Stomach smooth muscle (tissue), 2 donors: ENCODE measurements around the gene SPCS1.
"Not testable (repeated sequence)": the region's sequence is repeated elsewhere in the genome, so short reads cannot be mapped to it uniquely, and the experiment has no call there.

ENCODE experiments used
- H3K27ac ChIP-seq: one replicate; pipeline ENCODE4 v1.7.0; 2013; ENCODE audit warnings: mild to moderate bottlenecking, low read length, inconsistent platforms
- H3K27me3 ChIP-seq, 2 donors: one replicate each; pipeline ENCODE4 v1.7.0; 2013; ENCODE audit warnings: low read length in 2 of 2; ENCODE audit not compliant: insufficient read depth in 2 of 2, control insufficient read depth in 1 of 2
- H3K36me3 ChIP-seq, 2 donors: one replicate each; pipeline ENCODE4 v1.7.0; 2013; ENCODE audit warnings: low read length in 2 of 2; ENCODE audit not compliant: control insufficient read depth in 2 of 2, insufficient read depth in 2 of 2
- H3K4me1 ChIP-seq: one replicate; pipeline ENCODE4 v1.7.0; 2013; ENCODE audit warnings: low read length; ENCODE audit not compliant: control insufficient read depth, insufficient read depth
- H3K4me3 ChIP-seq, 2 donors: one replicate each; pipeline ENCODE4 v1.7.0; 2013; ENCODE audit warnings: low read length in 2 of 2
- H3K9ac ChIP-seq, 2 donors: one replicate each; pipeline ENCODE4 v1.7.0; 2013; ENCODE audit warnings: low read length in 2 of 2, mild to moderate bottlenecking in 1 of 2
- H3K9me3 ChIP-seq, 2 donors: one replicate each; pipeline ENCODE4 v1.7.0; 2013; ENCODE audit warnings: low read length in 2 of 2; ENCODE audit not compliant: control insufficient read depth in 2 of 2
- donor health status: healthy.
- donor health status: Pancreatic carcinoma.

SPCS1 gene

DNA sequence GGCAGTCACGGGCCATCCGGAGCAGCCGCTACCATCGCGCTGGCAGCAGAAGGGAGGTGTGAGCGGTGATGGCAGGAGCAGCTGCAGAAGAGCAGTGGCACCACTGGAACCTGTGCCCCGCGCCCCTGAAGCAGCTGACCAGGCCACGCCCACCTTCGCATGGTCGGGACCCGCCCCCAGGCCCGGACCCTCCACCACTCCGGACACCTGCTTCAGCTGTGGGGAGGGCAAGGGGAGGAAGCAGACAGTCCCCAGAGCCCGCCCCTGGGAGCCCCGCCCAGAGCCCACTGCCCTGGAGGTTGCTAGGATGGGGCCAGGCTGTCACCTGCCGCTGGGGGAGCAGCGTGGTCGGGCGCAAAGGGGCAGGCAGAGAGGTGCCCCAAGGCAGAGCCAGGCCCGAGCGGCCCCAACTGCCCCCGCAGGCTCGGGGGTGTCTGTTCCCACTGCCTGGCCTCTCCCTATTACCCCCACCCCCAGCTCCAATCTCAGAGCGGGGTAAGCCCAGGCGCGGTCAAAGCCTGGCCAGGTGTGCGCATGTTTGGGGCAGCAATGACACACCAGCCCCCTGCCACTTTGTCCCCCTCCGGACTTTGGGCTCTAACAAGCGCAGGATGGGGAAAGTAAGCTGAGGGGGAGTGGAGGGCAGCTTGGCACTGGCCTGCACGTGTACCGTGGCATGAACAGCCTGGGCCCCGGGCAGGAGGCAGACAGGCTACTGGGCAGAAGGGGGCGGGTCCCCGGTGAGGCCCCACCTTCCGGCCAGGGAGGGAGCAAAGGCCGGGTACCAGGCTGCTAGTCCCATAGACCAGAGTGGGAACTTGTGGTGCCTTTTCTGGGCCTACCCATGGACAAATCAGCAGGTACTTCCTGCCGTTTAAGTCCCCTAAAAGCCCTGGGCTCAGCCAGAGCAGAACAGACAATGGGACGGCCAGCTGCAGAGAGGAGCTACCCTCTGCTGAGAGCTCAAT is 8.7 kb downstream of the SPCS1 start:
- Histone ChIP-seq H3K4me3 (no peak overlapping the region), H3K27ac (no peak overlapping the region), H3K36me3 (peaks cover 0 to 11% of the 10 kb centered on the region in 2 donors), H3K27me3 (no peaks in the 10 kb centered on the region), H3K4me1 (no peaks in the 10 kb centered on the region), H3K9ac (no peak overlapping the region), H3K9me3 (no peaks in the 10 kb centered on the region)

DNA sequence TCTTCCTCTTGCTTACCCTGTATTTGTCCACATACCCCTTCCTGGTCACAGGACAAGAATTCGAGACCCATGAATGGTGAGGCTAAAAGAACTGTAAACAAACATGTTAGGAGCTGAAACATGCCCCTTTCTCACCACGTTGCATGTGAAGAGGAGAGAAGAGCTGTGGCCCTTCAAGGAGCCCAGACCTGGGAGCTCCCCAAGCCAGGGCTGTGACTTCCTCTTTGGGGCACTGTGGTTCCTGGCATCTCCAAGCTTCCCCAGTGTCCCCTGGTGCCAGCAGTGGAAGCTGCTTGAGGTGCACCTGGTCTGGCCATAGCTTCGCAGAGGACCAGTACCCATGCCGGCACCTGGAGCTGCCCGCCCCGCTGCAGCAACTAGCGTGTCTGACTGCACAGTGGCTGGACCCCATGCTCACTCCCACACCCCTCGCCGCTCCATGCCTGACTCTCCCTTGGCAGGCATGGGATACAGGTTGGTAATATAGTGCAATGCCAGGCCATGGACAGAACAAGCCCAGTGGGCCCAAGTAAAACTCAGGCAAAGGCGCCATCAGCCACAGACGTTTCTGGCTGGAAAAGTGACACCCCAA is 9.9 kb downstream of the SPCS1 start:
- Histone ChIP-seq H3K36me3 (peaks cover 0 to 9% of the 10 kb centered on the region in 2 donors), H3K27ac (no peak overlapping the region), H3K9ac (no peak overlapping the region), H3K4me1 (no peaks in the 10 kb centered on the region), H3K9me3 (no peaks in the 10 kb centered on the region), H3K27me3 (no peaks in the 10 kb centered on the region), H3K4me3 (no peak overlapping the region)

DNA sequence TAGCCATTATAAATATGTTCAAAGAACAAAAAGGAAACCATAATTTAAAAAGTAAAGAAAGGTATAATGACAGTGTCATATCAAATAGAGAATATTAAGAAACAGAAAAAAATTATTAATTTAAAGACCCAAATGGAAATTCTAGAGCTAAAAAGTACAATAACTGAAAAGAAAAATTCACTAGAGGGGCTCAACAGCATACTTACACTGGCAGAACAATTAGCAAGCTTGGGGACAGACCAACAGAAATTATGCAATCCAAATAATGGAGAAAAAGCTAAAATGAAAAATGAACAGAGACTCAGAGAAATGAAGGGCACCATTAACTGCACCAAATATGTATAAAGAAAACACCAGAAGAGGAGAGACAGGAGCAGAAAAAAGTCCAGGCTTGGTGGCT is 13.7 kb downstream of the SPCS1 start:
- Histone ChIP-seq H3K9ac (no peak overlapping the region), H3K27ac (no peak overlapping the region), H3K9me3 (no peaks in the 10 kb centered on the region)

DNA sequence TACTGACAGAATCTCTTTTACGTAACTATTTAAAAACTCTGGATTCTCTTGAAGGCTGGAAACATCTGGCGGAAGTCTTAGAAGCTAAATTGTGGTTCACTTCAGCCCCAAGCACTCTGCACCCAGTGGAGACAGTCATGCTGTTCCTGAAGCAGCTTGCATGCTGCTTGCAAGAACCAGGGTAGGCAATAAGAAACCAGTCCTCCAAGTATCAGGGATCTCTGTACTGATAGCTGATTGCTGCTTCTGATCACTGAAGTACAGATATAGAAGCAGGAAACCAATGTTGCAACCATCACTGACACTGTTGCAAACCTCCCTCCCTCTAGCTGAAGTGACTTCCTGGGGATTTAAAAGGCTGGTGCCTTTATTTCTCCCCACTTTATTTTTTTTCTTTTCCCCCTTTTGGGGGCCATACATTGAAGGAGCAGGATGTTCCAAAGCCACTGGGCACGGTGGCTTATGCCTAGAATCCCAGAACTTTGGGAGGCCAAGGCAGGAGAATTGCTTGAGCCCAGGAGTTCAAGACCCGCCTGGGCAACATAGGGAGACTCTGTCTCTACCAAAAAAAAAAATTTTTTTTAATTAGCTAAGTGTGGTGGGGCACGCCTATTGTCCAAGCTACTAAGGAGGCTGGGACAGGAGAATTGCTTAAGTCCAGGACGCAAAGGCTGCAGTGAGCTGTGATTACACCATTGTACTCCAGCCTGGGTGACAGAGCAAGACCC is 15.3 kb downstream of the SPCS1 start:
- H3K27ac ChIP-seq = no peak overlapping the region
- no peaks in the 10 kb centered on the region for H3K4me1 ChIP-seq
- no peaks in the 10 kb centered on the region for H3K27me3 ChIP-seq
- no peaks in the 10 kb centered on the region for H3K9me3 ChIP-seq
- H3K9ac ChIP-seq = no peak overlapping the region
- no peak overlapping the region for H3K4me3 ChIP-seq
- H3K36me3 ChIP-seq = peaks cover 0 to 5% of the 10 kb centered on the region in 2 donors

More for the DNA sequence above, 13.7 kb downstream of the SPCS1 start:
- Histone ChIP-seq H3K36me3 (peaks cover 0 to 5% of the 10 kb centered on the region in 2 donors), H3K4me3 (no peak overlapping the region), H3K4me1 (no peaks in the 10 kb centered on the region), H3K27me3 (no peaks in the 10 kb centered on the region)

DNA sequence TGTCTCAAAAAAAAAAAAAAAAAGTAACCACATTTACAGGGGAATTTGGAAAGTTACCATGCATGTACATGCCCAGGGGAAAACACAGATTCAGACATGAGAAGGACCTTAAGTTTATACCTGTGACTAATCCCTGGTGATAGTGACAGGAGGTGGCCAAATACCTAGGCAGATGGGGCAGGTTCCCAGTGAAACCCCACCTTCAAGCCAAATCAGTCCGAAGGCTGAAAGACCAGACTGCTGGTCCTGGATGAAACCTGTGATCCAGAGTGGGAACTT is 15.8 kb downstream of the SPCS1 start:
- H3K36me3 ChIP-seq = peaks cover 0 to 5% of the 10 kb centered on the region in 2 donors
- no peak overlapping the region for H3K4me3 ChIP-seq
- H3K4me1 ChIP-seq = no peaks in the 10 kb centered on the region
- no peaks in the 10 kb centered on the region for H3K27me3 ChIP-seq
- no peak overlapping the region for H3K27ac ChIP-seq
- no peak overlapping the region for H3K9ac ChIP-seq
- no peaks in the 10 kb centered on the region for H3K9me3 ChIP-seq

DNA sequence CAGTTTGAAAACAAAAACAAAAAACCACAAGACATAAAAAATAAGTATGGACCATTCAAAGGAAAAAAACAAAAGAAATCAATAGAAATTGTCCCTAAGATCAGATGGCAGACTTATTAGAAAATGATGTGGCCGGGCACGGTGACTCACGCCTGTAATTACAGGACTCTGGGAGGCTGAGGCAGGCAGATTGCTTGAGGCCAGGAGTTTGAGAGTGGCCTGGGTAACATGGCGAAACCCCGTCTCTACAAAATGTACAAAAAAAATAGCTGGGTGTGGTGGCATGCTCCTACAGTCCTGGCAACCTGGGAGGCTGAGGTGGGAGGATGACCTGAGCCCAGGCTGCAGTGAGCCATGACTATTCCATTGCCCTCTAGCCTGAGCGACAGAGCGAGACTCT is 16.6 kb downstream of the SPCS1 start:
- Histone ChIP-seq H3K9me3 (no peaks in the 10 kb centered on the region), H3K36me3 (peaks cover 0 to 5% of the 10 kb centered on the region in 2 donors), H3K4me1 (no peaks in the 10 kb centered on the region), H3K9ac (no peak overlapping the region), H3K27ac (no peak overlapping the region), H3K4me3 (no peak overlapping the region), H3K27me3 (no peaks in the 10 kb centered on the region)

DNA sequence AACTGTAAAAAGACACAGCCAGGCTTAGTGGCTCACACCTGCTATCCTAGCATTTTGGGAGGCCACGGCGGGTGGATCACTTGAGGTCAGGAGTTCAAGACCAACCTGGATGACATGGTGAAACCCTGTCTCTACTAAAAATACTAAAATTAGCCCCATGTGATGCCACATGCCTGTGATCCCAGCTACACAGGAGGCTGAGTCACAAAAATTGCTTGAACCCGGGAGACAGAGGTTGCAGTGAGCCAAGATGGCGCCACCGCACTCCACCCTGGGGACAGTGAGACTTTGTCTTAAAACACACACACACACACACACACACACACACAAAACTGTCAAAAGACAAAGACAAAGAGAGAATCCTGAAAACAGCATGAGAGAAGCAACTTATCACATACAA is 18.0 kb downstream of the SPCS1 start:
- Histone ChIP-seq H3K4me3 (no peak overlapping the region), H3K36me3 (peaks cover 0 to 3% of the 10 kb centered on the region in 2 donors), H3K9me3 (no peaks in the 10 kb centered on the region), H3K27me3 (no peaks in the 10 kb centered on the region), H3K27ac (no peak overlapping the region), H3K4me1 (no peaks in the 10 kb centered on the region), H3K9ac (no peak overlapping the region)

DNA sequence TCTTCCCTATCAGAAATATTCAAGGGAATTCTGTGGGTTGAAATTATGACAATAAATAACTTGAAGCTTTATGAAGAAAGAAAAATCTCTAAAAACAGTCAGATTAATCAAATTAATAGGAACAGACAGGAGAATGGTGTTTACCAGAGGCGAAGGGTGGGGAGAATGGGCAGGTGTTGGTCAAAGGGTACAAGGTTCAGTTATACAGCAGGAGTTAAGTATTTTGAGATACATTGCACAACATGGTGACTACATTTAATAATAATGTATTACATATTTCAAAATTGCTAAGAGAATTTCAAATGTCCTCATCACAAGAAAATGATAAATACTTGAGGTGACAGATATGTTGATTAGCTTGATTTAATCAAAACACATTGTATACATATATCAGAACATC is 18.6 kb downstream of the SPCS1 start:
- H3K36me3 ChIP-seq = no peaks in the 10 kb centered on the region
- no peaks in the 10 kb centered on the region for H3K27me3 ChIP-seq
- H3K27ac ChIP-seq = no peak overlapping the region
- no peak overlapping the region for H3K4me3 ChIP-seq
- H3K4me1 ChIP-seq = no peaks in the 10 kb centered on the region
- H3K9me3 ChIP-seq = no peaks in the 10 kb centered on the region
- H3K9ac ChIP-seq = no peak overlapping the region

DNA sequence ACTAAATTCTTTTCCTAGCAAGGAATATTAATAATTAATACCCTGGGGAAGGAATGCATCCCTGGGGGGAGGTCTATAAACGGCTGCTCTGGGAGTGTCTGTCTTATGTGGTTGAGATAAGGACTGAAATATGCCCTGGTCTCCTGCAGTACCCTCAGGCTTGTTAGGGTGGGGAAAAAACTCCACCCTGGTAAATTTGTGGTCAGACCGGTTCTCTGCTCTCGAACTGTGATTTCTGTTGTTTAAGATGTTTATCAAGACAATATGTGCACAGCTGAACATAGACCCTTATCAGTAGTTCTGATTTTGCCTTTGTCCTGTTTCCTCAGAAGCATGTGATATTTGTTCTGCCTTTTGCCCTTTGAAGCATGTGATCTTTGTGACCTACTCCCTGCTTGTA is 22.8 kb downstream of the SPCS1 start:
- H3K9me3 ChIP-seq, H3K4me1 ChIP-seq, H3K9ac ChIP-seq, H3K4me3 ChIP-seq, H3K27ac ChIP-seq, H3K27me3 ChIP-seq: not testable (repeated sequence)
- H3K36me3 ChIP-seq = peaks cover 6 to 17% of the 10 kb centered on the region in 2 donors

DNA sequence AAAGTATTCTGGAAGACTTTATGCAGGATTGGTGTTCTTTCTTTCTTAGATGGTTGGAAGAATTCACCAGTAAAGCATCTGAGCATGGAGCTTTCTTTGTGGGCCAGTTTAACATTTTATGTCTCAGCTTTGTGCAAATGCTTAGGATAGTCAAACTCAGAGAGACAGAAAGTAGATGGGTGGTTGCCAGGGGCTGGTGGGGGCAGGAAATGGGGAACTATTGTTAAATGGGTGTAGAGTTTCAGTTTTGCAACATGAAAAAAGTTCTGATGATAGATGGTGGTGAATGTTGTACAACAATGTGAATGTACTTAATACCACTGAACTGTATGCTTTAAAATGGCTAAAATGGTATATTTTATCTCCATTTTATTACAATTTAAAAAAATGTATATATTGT is 24.8 kb downstream of the SPCS1 start:
- H3K4me3 ChIP-seq = no peak overlapping the region
- H3K9me3 ChIP-seq = no peaks in the 10 kb centered on the region
- H3K9ac ChIP-seq = no peak overlapping the region
- H3K27me3 ChIP-seq = no peaks in the 10 kb centered on the region
- H3K4me1 ChIP-seq = no peaks in the 10 kb centered on the region
- H3K27ac ChIP-seq = no peak overlapping the region
- peaks cover 6 to 20% of the 10 kb centered on the region in 2 donors for H3K36me3 ChIP-seq
